ENCODE measurements around the gene SIX3.
A peak's percentile ranks its signal among the peaks of the same experiment; 100 is the strongest.

Gene SIX3

GRCh38 chr2:44951124-44951523 is 9.6 kb downstream of the SIX3 start:
- Histone ChIP-seq H3K9ac (ENCODE audit: low read depth in 1 of 2, low read length in 2 of 2) (no peak overlapping the region), H3K27me3 (ENCODE audit: control insufficient read depth in 1 of 2, insufficient read depth in 2 of 2, low read length in 2 of 2) (peaks cover 90 to 95% of the 10 kb centered on the region in 2 donors), H3K4me3 (ENCODE audit: low read depth in 1 of 2, low read length in 2 of 2) (no peak overlapping the region), H3K36me3 (ENCODE audit: control insufficient read depth in 1 of 2, insufficient read depth in 2 of 2, low read length in 2 of 2) (no peaks in the 10 kb centered on the region), H3K9me3 (ENCODE audit: control insufficient read depth in 1 of 2, low read length in 2 of 2) (no peaks in the 10 kb centered on the region), H3K27ac (ENCODE audit: low read depth, low read length) (no peak overlapping the region), H3K4me1 (ENCODE audit: control insufficient read depth in 1 of 2, insufficient read depth in 2 of 2, low read length in 2 of 2) (peaks cover 18 to 22% of the 10 kb centered on the region in 2 donors)

GRCh38 chr2:44951714-44952113 is 10.2 kb downstream of the SIX3 start:
- H3K36me3 ChIP-seq (ENCODE audit: control insufficient read depth in 1 of 2, insufficient read depth in 2 of 2, low read length in 2 of 2): no peaks in the 10 kb centered on the region
- no peaks in the 10 kb centered on the region for H3K9me3 ChIP-seq (ENCODE audit: control insufficient read depth in 1 of 2, low read length in 2 of 2)
- peaks cover 18 to 22% of the 10 kb centered on the region in 2 donors for H3K4me1 ChIP-seq (ENCODE audit: control insufficient read depth in 1 of 2, insufficient read depth in 2 of 2, low read length in 2 of 2)
- H3K27me3 ChIP-seq (ENCODE audit: control insufficient read depth in 1 of 2, insufficient read depth in 2 of 2, low read length in 2 of 2): peaks cover 90 to 94% of the 10 kb centered on the region in 2 donors
- no peak overlapping the region for H3K27ac ChIP-seq (ENCODE audit: low read depth, low read length)
- H3K9ac ChIP-seq (ENCODE audit: low read depth in 1 of 2, low read length in 2 of 2): no peak overlapping the region
- H3K4me3 ChIP-seq (ENCODE audit: low read depth in 1 of 2, low read length in 2 of 2): peak overlapping the region in 1 of 2 donors; percentile 58

- Histone ChIP-seq H3K27me3 (ENCODE audit: control insufficient read depth in 1 of 2, insufficient read depth in 2 of 2, low read length in 2 of 2) (peaks cover 88 to 89% of the 10 kb centered on the region in 2 donors), H3K36me3 (ENCODE audit: control insufficient read depth in 1 of 2, insufficient read depth in 2 of 2, low read length in 2 of 2) (no peaks in the 10 kb centered on the region), H3K9ac (ENCODE audit: low read depth in 1 of 2, low read length in 2 of 2) (no peak overlapping the region), H3K4me1 (ENCODE audit: control insufficient read depth in 1 of 2, insufficient read depth in 2 of 2, low read length in 2 of 2) (peaks cover 18 to 22% of the 10 kb centered on the region in 2 donors), H3K4me3 (ENCODE audit: low read depth in 1 of 2, low read length in 2 of 2) (peak overlapping the region; percentile 35 to 58), H3K9me3 (ENCODE audit: control insufficient read depth in 1 of 2, low read length in 2 of 2) (no peaks in the 10 kb centered on the region), H3K27ac (ENCODE audit: low read depth, low read length) (no peak overlapping the region)
These were observed 10.8 kb downstream of the SIX3 start for GRCh38 chr2:44952143-44952805.

DNA sequence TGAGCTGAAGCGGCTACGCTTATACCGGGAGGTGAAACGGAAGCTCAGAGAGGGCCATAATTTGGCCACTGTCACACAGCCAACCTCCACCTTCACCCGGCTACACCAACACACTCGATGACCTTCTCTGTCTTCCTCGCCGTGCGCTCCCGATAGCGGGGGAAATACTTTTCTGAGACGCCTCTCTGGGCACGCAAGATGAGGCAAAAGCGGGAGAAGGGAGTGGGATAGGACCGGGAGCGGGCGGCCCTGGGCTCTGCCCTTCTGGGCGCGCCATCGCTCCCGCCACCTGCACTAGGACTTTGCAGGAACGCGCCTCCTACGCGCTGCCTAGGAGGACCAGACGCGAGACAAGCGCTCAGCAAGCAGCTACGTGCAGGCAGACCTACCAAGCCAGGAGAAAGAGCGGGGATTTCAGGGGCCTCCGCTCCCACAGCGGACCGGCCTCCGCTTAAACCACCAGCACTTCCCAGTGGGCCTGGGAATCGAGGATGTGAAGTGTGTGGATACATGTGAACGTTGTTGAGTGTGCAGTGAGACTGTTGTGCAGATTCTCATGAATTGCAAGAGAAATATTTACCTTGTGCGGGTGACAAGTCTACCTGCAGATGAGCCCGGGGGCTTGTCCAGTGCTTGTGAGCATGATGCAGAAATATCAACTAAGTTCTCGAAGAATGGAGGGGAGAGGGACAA is 11.4 kb downstream of the SIX3 start:
- no peaks in the 10 kb centered on the region for H3K36me3 ChIP-seq (ENCODE audit: control insufficient read depth in 1 of 2, insufficient read depth in 2 of 2, low read length in 2 of 2)
- peak overlapping the region; percentile 35 to 58 for H3K4me3 ChIP-seq (ENCODE audit: low read depth in 1 of 2, low read length in 2 of 2)
- H3K27me3 ChIP-seq (ENCODE audit: control insufficient read depth in 1 of 2, insufficient read depth in 2 of 2, low read length in 2 of 2): peaks cover 81 to 85% of the 10 kb centered on the region in 2 donors
- H3K27ac ChIP-seq (ENCODE audit: low read depth, low read length): no peak overlapping the region
- H3K4me1 ChIP-seq (ENCODE audit: control insufficient read depth in 1 of 2, insufficient read depth in 2 of 2, low read length in 2 of 2): peaks cover 18 to 22% of the 10 kb centered on the region in 2 donors
- no peak overlapping the region for H3K9ac ChIP-seq (ENCODE audit: low read depth in 1 of 2, low read length in 2 of 2)
- no peaks in the 10 kb centered on the region for H3K9me3 ChIP-seq (ENCODE audit: control insufficient read depth in 1 of 2, low read length in 2 of 2)

DNA sequence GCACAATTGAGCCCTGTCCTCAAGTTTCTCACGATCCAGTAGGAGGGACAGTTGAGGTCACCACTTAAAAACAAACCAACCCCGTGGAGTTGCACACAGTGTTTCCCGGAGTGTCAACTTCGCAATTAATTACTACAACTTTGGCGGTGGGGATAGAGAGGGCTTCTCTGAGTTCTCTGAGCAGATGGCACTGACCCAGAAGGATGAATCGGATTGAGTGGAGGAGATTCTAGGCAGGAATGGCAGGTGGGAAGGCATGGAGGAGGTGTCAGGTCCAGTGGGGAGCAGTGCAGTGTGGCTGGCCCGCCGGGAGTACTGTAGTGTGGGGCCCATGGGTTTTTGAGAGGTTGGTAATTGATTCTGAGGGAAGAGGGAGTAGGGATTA is 12.0 kb downstream of the SIX3 start:
- Histone ChIP-seq H3K9ac (ENCODE audit: low read depth in 1 of 2, low read length in 2 of 2) (no peak overlapping the region), H3K36me3 (ENCODE audit: control insufficient read depth in 1 of 2, insufficient read depth in 2 of 2, low read length in 2 of 2) (no peaks in the 10 kb centered on the region), H3K9me3 (ENCODE audit: control insufficient read depth in 1 of 2, low read length in 2 of 2) (no peaks in the 10 kb centered on the region), H3K27me3 (ENCODE audit: control insufficient read depth in 1 of 2, insufficient read depth in 2 of 2, low read length in 2 of 2) (peaks cover 77 to 79% of the 10 kb centered on the region in 2 donors), H3K27ac (ENCODE audit: low read depth, low read length) (no peak overlapping the region), H3K4me3 (ENCODE audit: low read depth in 1 of 2, low read length in 2 of 2) (no peak overlapping the region), H3K4me1 (ENCODE audit: control insufficient read depth in 1 of 2, insufficient read depth in 2 of 2, low read length in 2 of 2) (peaks cover 18 to 22% of the 10 kb centered on the region in 2 donors)

DNA sequence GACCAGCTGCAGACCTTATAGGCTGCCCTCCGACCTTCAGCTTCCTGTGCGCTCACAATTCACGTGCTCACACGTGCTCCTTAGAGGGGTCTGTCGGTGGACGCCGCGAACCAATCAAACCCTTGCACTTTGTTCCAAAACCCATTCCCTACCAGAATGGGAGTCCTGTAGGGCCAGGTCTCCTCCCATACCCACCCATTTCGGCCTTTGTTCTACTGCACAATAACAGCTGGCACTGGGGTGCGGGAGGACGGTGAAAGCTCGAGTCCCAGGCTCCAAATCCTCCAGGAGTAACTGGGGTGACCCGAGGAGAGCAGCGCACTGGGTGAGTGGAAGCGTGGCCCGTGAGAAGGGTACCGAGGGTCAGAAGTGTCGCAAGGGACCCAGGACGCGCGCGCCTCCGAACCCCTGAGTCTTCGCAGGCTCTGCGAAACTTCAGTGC is 13.0 kb downstream of the SIX3 start:
- Histone ChIP-seq H3K9ac (ENCODE audit: low read depth in 1 of 2, low read length in 2 of 2) (no peak overlapping the region), H3K4me1 (ENCODE audit: control insufficient read depth in 1 of 2, insufficient read depth in 2 of 2, low read length in 2 of 2) (peaks cover 18 to 22% of the 10 kb centered on the region in 2 donors), H3K27ac (ENCODE audit: low read depth, low read length) (no peak overlapping the region), H3K4me3 (ENCODE audit: low read depth in 1 of 2, low read length in 2 of 2) (no peak overlapping the region), H3K36me3 (ENCODE audit: control insufficient read depth in 1 of 2, insufficient read depth in 2 of 2, low read length in 2 of 2) (no peaks in the 10 kb centered on the region), H3K9me3 (ENCODE audit: control insufficient read depth in 1 of 2, low read length in 2 of 2) (no peaks in the 10 kb centered on the region), H3K27me3 (ENCODE audit: control insufficient read depth in 1 of 2, insufficient read depth in 2 of 2, low read length in 2 of 2) (peaks cover 67 to 70% of the 10 kb centered on the region in 2 donors)

- Histone ChIP-seq H3K9me3 (ENCODE audit: control insufficient read depth in 1 of 2, low read length in 2 of 2) (no peaks in the 10 kb centered on the region), H3K27ac (ENCODE audit: low read depth, low read length) (no peak overlapping the region), H3K4me1 (ENCODE audit: control insufficient read depth in 1 of 2, insufficient read depth in 2 of 2, low read length in 2 of 2) (peaks cover 18 to 22% of the 10 kb centered on the region in 2 donors), H3K4me3 (ENCODE audit: low read depth in 1 of 2, low read length in 2 of 2) (peak overlapping the region; percentile 45 to 50), H3K36me3 (ENCODE audit: control insufficient read depth in 1 of 2, insufficient read depth in 2 of 2, low read length in 2 of 2) (no peaks in the 10 kb centered on the region), H3K9ac (ENCODE audit: low read depth in 1 of 2, low read length in 2 of 2) (no peak overlapping the region), H3K27me3 (ENCODE audit: control insufficient read depth in 1 of 2, insufficient read depth in 2 of 2, low read length in 2 of 2) (peaks cover 64 to 65% of the 10 kb centered on the region in 2 donors)
These were observed 13.5 kb downstream of the SIX3 start for GRCh38 chr2:44954889-44955592.

- Histone ChIP-seq H3K9me3 (ENCODE audit: control insufficient read depth in 1 of 2, low read length in 2 of 2) (no peaks in the 10 kb centered on the region), H3K4me1 (ENCODE audit: control insufficient read depth in 1 of 2, insufficient read depth in 2 of 2, low read length in 2 of 2) (peaks cover 18 to 22% of the 10 kb centered on the region in 2 donors), H3K36me3 (ENCODE audit: control insufficient read depth in 1 of 2, insufficient read depth in 2 of 2, low read length in 2 of 2) (no peaks in the 10 kb centered on the region), H3K27me3 (ENCODE audit: control insufficient read depth in 1 of 2, insufficient read depth in 2 of 2, low read length in 2 of 2) (peaks cover 56 to 58% of the 10 kb centered on the region in 2 donors), H3K9ac (ENCODE audit: low read depth in 1 of 2, low read length in 2 of 2) (no peak overlapping the region), H3K4me3 (ENCODE audit: low read depth in 1 of 2, low read length in 2 of 2) (peak overlapping the region; percentile 45 to 50), H3K27ac (ENCODE audit: low read depth, low read length) (no peak overlapping the region)
These were observed 14.3 kb downstream of the SIX3 start for GRCh38 chr2:44955593-44956392.

GRCh38 chr2:44956843-44957242 is 15.3 kb downstream of the SIX3 start:
- Histone ChIP-seq H3K27me3 (ENCODE audit: control insufficient read depth in 1 of 2, insufficient read depth in 2 of 2, low read length in 2 of 2) (peaks cover 46 to 47% of the 10 kb centered on the region in 2 donors), H3K36me3 (ENCODE audit: control insufficient read depth in 1 of 2, insufficient read depth in 2 of 2, low read length in 2 of 2) (no peaks in the 10 kb centered on the region), H3K4me1 (ENCODE audit: control insufficient read depth in 1 of 2, insufficient read depth in 2 of 2, low read length in 2 of 2) (peaks cover 18 to 22% of the 10 kb centered on the region in 2 donors), H3K27ac (ENCODE audit: low read depth, low read length) (no peak overlapping the region), H3K9ac (ENCODE audit: low read depth in 1 of 2, low read length in 2 of 2) (no peak overlapping the region), H3K9me3 (ENCODE audit: control insufficient read depth in 1 of 2, low read length in 2 of 2) (no peaks in the 10 kb centered on the region), H3K4me3 (ENCODE audit: low read depth in 1 of 2, low read length in 2 of 2) (no peak overlapping the region)

Data from duodenal mucosa (tissue), 2 donors.